Astrocyte (in vitro differentiated cells and primary cell): Measurements from ENCODE around the gene PASK. TPM values are rescaled to one million over a fixed set of nuclear protein-coding genes. Genes with fewer than 3 reads are reported as not detected.

Experiments
- DNase-seq: peaks from one replicate; pipeline ENCODE4 v3.0.0-alpha.2; 2010; ENCODE audit warnings: low read depth
- FAIRE-seq: peaks from 2 replicates; lab custom pipeline; 2011; peaks lifted over from hg19 to GRCh38; lab: Jason Lieb, UNC
- H2AFZ ChIP-seq: 2 replicates; pipeline ENCODE4 v1.6.0; 2012; ENCODE audit warnings: low read depth, low read length, inconsistent platforms
- H3K27ac ChIP-seq: 2 replicates; pipeline ENCODE4 v1.5.1; 2011; ENCODE audit warnings: low read depth, low read length, inconsistent platforms
- H3K27me3 ChIP-seq: 2 replicates; pipeline ENCODE4 v1.6.0; 2011; ENCODE audit warnings: low read length, inconsistent platforms; ENCODE audit not compliant: insufficient read depth
- H3K36me3 ChIP-seq: 2 replicates; pipeline ENCODE4 v1.5.1; 2011; ENCODE audit warnings: low read length, inconsistent platforms; ENCODE audit not compliant: insufficient read depth
- H3K4me1 ChIP-seq: 2 replicates; pipeline ENCODE4 v1.5.1; 2011; ENCODE audit warnings: low read length, inconsistent platforms; ENCODE audit not compliant: insufficient read depth
- H3K4me2 ChIP-seq: 2 replicates; pipeline ENCODE4 v1.6.0; 2012; ENCODE audit warnings: low read length, inconsistent platforms
- H3K4me3 ChIP-seq: 2 replicates; pipeline ENCODE4 v1.5.1; 2011; ENCODE audit warnings: low read depth, mild to moderate bottlenecking, low read length, inconsistent platforms; ENCODE audit not compliant: insufficient read depth
- H3K79me2 ChIP-seq: 2 replicates; pipeline ENCODE4 v1.6.0; 2012; ENCODE audit warnings: mild to moderate bottlenecking, low read length, inconsistent platforms; ENCODE audit not compliant: insufficient read depth
- H3K9ac ChIP-seq: 2 replicates; pipeline ENCODE4 v1.6.0; 2012; ENCODE audit warnings: mild to moderate bottlenecking, low read length, inconsistent platforms
- H3K9me3 ChIP-seq: 2 replicates; pipeline ENCODE4 v1.5.1; 2012; ENCODE audit warnings: low read depth, mild to moderate bottlenecking, low read length, inconsistent platforms; ENCODE audit not compliant: insufficient read depth
- H4K20me1 ChIP-seq: 2 replicates; pipeline ENCODE4 v1.6.0; 2012; ENCODE audit warnings: low read length, inconsistent platforms; ENCODE audit not compliant: insufficient read depth
- H3K27ac Mint-ChIP-seq: one replicate; pipeline ENCODE4 v1.8.0; 2021; ENCODE audit warnings: mild to moderate bottlenecking, mixed read lengths; ENCODE audit not compliant: unreplicated experiment
- H3K27me3 Mint-ChIP-seq: one replicate; pipeline ENCODE4 v1.8.0; 2021; ENCODE audit warnings: low read depth, mixed read lengths; ENCODE audit not compliant: unreplicated experiment
- H3K36me3 Mint-ChIP-seq: one replicate; pipeline ENCODE4 v1.8.0; 2021; ENCODE audit warnings: low read depth, mixed read lengths; ENCODE audit not compliant: unreplicated experiment
- H3K4me1 Mint-ChIP-seq: one replicate; pipeline ENCODE4 v1.8.0; 2021; ENCODE audit warnings: low read depth, mixed read lengths; ENCODE audit not compliant: unreplicated experiment
- H3K4me3 Mint-ChIP-seq: one replicate; pipeline ENCODE4 v1.8.0; 2021; ENCODE audit warnings: mild to moderate bottlenecking, moderate library complexity, mixed read lengths; ENCODE audit not compliant: unreplicated experiment
- H3K9me3 Mint-ChIP-seq: one replicate; pipeline ENCODE4 v1.8.0; 2021; ENCODE audit warnings: mild to moderate bottlenecking, mixed read lengths; ENCODE audit not compliant: unreplicated experiment
- EZH2 ChIP-seq: IDR thresholded peaks from 2 replicates; pipeline ENCODE4 v1.6.1; 2012; ENCODE audit warnings: mild to moderate bottlenecking, low read length, inconsistent platforms; ENCODE audit not compliant: insufficient read depth
- total RNA-seq: library from RNA; stranded (reverse); gene quantifications from 2 replicates; pipeline ENCODE4 v1.2.1, GENCODE V29; 2021
- TF ChIP-seq, protein P1 (sequence below): IDR thresholded peaks from 2 replicates; pipeline ENCODE4 v1.5.1; 2011; ENCODE audit warnings: low read depth, mild to moderate bottlenecking, inconsistent platforms, low read length, moderate library complexity; ENCODE audit not compliant: insufficient read depth

Gene PASK
- total RNA-seq, 1 donor from 2014 or later, result 8.0 TPM

- H3K27me3 ChIP-seq, result no peaks in the 10 kb centered on the region
- no peaks in the 10 kb centered on the region for H3K4me1 Mint-ChIP-seq
- H3K9me3 ChIP-seq, result no peaks in the 10 kb centered on the region
- no peaks in the 10 kb centered on the region for H3K36me3 ChIP-seq
- DNase-seq, result no peak
- H3K27me3 Mint-ChIP-seq, result peaks cover 20% of the 10 kb centered on the region
- H3K9me3 Mint-ChIP-seq, result no peaks in the 10 kb centered on the region
- H3K36me3 Mint-ChIP-seq, result peaks cover 7% of the 10 kb centered on the region
- H4K20me1 ChIP-seq, result no peaks in the 10 kb centered on the region
- no peak overlapping the region for H3K4me3 Mint-ChIP-seq
- no peak for TF ChIP-seq EZH2
- TF ChIP-seq, protein P1, sequence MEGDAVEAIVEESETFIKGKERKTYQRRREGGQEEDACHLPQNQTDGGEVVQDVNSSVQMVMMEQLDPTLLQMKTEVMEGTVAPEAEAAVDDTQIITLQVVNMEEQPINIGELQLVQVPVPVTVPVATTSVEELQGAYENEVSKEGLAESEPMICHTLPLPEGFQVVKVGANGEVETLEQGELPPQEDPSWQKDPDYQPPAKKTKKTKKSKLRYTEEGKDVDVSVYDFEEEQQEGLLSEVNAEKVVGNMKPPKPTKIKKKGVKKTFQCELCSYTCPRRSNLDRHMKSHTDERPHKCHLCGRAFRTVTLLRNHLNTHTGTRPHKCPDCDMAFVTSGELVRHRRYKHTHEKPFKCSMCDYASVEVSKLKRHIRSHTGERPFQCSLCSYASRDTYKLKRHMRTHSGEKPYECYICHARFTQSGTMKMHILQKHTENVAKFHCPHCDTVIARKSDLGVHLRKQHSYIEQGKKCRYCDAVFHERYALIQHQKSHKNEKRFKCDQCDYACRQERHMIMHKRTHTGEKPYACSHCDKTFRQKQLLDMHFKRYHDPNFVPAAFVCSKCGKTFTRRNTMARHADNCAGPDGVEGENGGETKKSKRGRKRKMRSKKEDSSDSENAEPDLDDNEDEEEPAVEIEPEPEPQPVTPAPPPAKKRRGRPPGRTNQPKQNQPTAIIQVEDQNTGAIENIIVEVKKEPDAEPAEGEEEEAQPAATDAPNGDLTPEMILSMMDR, result no peak
- H3K27ac Mint-ChIP-seq, result no peak overlapping the region
- no peak for FAIRE-seq
- H3K4me2 ChIP-seq, result no peak overlapping the region
- no peaks in the 10 kb centered on the region for H3K4me1 ChIP-seq
- H3K9ac ChIP-seq, result no peak overlapping the region
- no peak overlapping the region for H3K27ac ChIP-seq
- no peaks in the 10 kb centered on the region for H3K79me2 ChIP-seq
- H2AFZ ChIP-seq, result no peak overlapping the region
- H3K4me3 ChIP-seq, result no peak overlapping the region
These were observed 16.5 kb downstream of the PASK start for GRCh38 chr2:241132538-241133435.

DNA sequence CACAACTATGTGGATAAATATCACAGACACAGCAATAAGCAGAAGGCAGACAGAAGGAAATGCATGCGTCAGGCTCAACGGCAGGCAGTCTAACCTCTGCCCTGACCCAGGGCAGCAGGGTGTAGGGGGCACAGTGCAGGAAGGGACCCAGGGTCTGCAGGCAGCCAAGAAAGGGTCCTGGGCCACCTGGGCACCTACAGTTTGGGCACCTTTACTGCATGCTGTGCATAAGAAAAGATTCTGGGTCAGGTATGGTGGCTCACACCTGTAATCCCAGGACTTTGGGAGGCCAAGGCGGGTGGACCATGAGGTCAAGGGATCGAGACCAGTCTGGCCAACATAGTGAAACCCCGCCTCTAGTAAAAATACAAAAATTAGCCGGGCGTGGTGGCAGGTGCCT, 17.7 kb downstream of the PASK start:
- Histone ChIP-seq H3K27me3 (no peaks in the 10 kb centered on the region), H3K79me2 (no peaks in the 10 kb centered on the region), H3K4me1 (no peaks in the 10 kb centered on the region), H3K9ac (no peak overlapping the region), H3K9me3 (no peaks in the 10 kb centered on the region), H3K4me3 (no peak overlapping the region), H3K4me2 (no peak overlapping the region), H2AFZ (no peak overlapping the region), H3K36me3 (no peaks in the 10 kb centered on the region), H4K20me1 (no peaks in the 10 kb centered on the region), H3K27ac (no peak overlapping the region)
- no peak overlapping the region for H3K27ac Mint-ChIP-seq
- H3K4me1 Mint-ChIP-seq, result no peaks in the 10 kb centered on the region
- H3K27me3 Mint-ChIP-seq, result peaks cover 24% of the 10 kb centered on the region
- H3K36me3 Mint-ChIP-seq, result peaks cover 9% of the 10 kb centered on the region
- no peak for DNase-seq
- no peak for TF ChIP-seq EZH2
- TF ChIP-seq, protein P1, result no peak
- no peak overlapping the region for H3K4me3 Mint-ChIP-seq
- no peak for FAIRE-seq
- no peaks in the 10 kb centered on the region for H3K9me3 Mint-ChIP-seq

DNA sequence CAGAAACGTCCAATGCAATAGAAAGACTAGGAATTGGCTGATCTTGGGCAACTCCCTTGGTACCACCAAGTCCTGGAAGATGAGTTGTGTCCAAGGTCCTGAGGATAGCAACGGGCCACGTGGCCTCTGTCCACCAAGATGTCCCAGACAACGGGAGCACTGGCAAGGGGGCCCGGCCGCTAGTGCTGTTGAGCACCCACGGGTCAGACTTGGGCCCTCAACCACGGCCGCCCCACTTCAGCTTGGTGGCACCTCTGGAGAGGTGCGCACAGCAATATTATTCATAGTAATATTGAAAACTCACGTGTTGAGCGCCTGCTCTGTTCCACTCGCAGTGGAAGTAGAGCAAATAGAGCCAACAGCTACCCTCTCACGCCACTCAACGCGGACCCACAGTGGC, 19.0 kb downstream of the PASK start:
- Histone ChIP-seq H4K20me1 (no peaks in the 10 kb centered on the region), H3K9me3 (no peaks in the 10 kb centered on the region), H3K36me3 (no peaks in the 10 kb centered on the region), H3K27me3 (no peaks in the 10 kb centered on the region), H2AFZ (no peak overlapping the region), H3K79me2 (no peaks in the 10 kb centered on the region), H3K4me1 (no peaks in the 10 kb centered on the region), H3K4me3 (no peak overlapping the region), H3K27ac (no peak overlapping the region), H3K4me2 (no peak overlapping the region), H3K9ac (no peak overlapping the region)
- DNase-seq, result no peak
- peaks cover 17% of the 10 kb centered on the region for H3K27me3 Mint-ChIP-seq
- no peak overlapping the region for H3K27ac Mint-ChIP-seq
- no peak overlapping the region for H3K4me3 Mint-ChIP-seq
- FAIRE-seq, result no peak
- peaks cover 9% of the 10 kb centered on the region for H3K36me3 Mint-ChIP-seq
- H3K9me3 Mint-ChIP-seq, result no peaks in the 10 kb centered on the region
- H3K4me1 Mint-ChIP-seq, result no peaks in the 10 kb centered on the region
- TF ChIP-seq EZH2, result no peak
- TF ChIP-seq, protein P1, result no peak
